Chondrocyte (in vitro differentiated cells): ENCODE measurements around the gene ZDHHC16. TPM values are rescaled to one million over a fixed set of nuclear protein-coding genes. Genes with fewer than 3 reads are reported as not detected.

Experiments used
- DNase-seq: peaks from one replicate; pipeline ENCODE4 v3.0.0; 2021; ENCODE audit warnings: mixed read lengths, low spot score
- H3K27ac Mint-ChIP-seq: one replicate; pipeline ENCODE4 v1.8.0; 2021; ENCODE audit warnings: mild to moderate bottlenecking, moderate library complexity, mixed read lengths; ENCODE audit not compliant: unreplicated experiment
- H3K27me3 Mint-ChIP-seq: 2 replicates; pipeline ENCODE4 v1.8.0; 2021; ENCODE audit warnings: low read depth, mixed read lengths
- H3K36me3 Mint-ChIP-seq: 2 replicates; pipeline ENCODE4 v1.8.0; 2021; ENCODE audit warnings: low read depth, mixed read lengths
- H3K4me1 Mint-ChIP-seq: 2 replicates; pipeline ENCODE4 v1.8.0; 2021; ENCODE audit warnings: low read depth, mild to moderate bottlenecking, mixed read lengths
- H3K4me3 Mint-ChIP-seq: one replicate; pipeline ENCODE4 v1.8.0; 2021; ENCODE audit warnings: mild to moderate bottlenecking, moderate library complexity, mixed read lengths; ENCODE audit not compliant: unreplicated experiment
- H3K9me3 Mint-ChIP-seq: 2 replicates; pipeline ENCODE4 v1.8.0; 2021; ENCODE audit warnings: low read depth, mixed read lengths
- total RNA-seq: library from RNA; stranded (reverse); gene quantifications from 3 replicates; pipeline ENCODE4 v1.2.1, GENCODE V29; 2021
- TF ChIP-seq, protein P1 (sequence below): fragments of 200-600 bp; sonication (generic); IDR thresholded peaks from 2 replicates; pipeline ENCODE4 v1.5.0; 2021; ENCODE audit warnings: antibody characterized with exemption, mild to moderate bottlenecking, moderate library complexity

Gene ZDHHC16
- total RNA-seq, 1 donor from 2014 or later: 50.4 TPM

DNA sequence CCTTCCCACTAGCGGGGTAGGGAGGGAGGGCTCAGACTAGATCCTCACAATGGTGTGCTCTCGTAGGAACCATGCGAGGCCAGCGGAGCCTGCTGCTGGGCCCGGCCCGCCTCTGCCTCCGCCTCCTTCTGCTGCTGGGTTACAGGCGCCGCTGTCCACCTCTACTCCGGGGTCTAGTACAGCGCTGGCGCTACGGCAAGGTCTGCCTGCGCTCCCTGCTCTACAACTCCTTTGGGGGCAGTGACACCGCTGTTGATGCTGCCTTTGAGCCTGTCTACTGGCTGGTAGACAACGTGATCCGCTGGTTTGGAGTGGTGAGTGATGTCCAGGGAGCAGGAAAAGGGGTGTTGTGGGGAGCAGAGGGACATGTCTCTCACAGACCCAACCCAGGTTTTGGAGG is 5.6 kb downstream of the ZDHHC16 start:
- no peaks in the 10 kb centered on the region for H3K27me3 Mint-ChIP-seq
- H3K27ac Mint-ChIP-seq: peak overlapping the region; percentile 12
- peaks cover 65% of the 10 kb centered on the region for H3K4me1 Mint-ChIP-seq
- peaks cover 25% of the 10 kb centered on the region for H3K36me3 Mint-ChIP-seq
- H3K9me3 Mint-ChIP-seq: no peaks in the 10 kb centered on the region
- TF ChIP-seq, protein P1, sequence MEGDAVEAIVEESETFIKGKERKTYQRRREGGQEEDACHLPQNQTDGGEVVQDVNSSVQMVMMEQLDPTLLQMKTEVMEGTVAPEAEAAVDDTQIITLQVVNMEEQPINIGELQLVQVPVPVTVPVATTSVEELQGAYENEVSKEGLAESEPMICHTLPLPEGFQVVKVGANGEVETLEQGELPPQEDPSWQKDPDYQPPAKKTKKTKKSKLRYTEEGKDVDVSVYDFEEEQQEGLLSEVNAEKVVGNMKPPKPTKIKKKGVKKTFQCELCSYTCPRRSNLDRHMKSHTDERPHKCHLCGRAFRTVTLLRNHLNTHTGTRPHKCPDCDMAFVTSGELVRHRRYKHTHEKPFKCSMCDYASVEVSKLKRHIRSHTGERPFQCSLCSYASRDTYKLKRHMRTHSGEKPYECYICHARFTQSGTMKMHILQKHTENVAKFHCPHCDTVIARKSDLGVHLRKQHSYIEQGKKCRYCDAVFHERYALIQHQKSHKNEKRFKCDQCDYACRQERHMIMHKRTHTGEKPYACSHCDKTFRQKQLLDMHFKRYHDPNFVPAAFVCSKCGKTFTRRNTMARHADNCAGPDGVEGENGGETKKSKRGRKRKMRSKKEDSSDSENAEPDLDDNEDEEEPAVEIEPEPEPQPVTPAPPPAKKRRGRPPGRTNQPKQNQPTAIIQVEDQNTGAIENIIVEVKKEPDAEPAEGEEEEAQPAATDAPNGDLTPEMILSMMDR: no peak
- no peak for DNase-seq
- H3K4me3 Mint-ChIP-seq: no peak overlapping the region

DNA sequence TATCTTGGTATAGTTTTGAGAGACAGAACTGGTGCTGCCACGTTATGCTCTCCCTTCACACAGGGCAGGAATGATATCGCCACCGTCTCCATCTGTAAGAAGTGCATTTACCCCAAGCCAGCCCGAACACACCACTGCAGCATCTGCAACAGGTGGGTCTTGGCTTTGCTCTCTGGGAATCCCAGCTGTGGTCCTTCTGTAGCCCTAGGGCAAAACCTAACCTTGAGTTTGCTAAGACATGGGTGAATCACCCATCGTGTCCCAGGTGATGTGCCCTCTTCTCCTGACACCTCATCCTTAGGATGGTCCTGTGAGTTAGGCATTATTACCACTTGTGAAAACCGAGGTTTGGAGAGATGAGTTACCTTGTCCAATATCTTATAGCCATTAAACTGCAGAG is 6.4 kb downstream of the ZDHHC16 start:
- H3K36me3 Mint-ChIP-seq: peaks cover 32% of the 10 kb centered on the region
- no peaks in the 10 kb centered on the region for H3K9me3 Mint-ChIP-seq
- no peak for DNase-seq
- peaks cover 58% of the 10 kb centered on the region for H3K4me1 Mint-ChIP-seq
- no peaks in the 10 kb centered on the region for H3K27me3 Mint-ChIP-seq
- no peak overlapping the region for H3K27ac Mint-ChIP-seq
- TF ChIP-seq, protein P1: no peak
- no peak overlapping the region for H3K4me3 Mint-ChIP-seq

DNA sequence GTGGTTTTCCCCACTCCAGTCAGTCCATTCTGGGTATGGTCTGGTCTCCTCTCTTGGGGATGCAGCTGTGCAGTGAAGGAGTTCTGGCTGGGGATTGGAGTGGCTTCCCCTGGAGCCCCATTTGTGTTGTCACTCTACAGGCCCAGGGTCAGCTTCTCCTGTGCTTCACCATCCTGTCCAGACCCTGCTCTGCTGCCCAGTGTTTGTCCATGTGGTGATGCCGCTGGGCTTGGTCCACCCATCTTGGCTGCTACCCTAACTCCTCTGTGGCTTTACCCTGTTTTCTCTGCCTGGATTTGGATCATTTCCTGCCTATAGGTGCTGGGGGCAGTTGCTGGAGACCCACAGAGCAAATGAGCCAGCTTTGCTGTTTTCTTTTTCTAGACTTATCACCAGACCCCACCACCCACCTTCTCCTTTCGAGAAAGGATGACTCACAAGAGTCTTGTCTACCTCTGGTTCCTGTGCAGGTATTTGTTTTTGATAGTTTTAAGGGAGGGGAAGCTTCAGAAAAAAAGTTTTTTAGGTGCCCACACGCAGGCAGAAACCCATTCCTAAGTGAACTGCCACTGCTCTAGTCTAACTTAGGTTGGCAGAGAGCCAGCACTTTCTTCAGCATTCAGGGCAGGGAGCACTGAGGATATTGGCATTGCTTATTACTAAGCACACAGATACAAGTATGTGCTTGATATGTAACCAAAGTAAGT is 8.5 kb downstream of the ZDHHC16 start:
- H3K27ac Mint-ChIP-seq: peak overlapping the region; percentile 68

DNA sequence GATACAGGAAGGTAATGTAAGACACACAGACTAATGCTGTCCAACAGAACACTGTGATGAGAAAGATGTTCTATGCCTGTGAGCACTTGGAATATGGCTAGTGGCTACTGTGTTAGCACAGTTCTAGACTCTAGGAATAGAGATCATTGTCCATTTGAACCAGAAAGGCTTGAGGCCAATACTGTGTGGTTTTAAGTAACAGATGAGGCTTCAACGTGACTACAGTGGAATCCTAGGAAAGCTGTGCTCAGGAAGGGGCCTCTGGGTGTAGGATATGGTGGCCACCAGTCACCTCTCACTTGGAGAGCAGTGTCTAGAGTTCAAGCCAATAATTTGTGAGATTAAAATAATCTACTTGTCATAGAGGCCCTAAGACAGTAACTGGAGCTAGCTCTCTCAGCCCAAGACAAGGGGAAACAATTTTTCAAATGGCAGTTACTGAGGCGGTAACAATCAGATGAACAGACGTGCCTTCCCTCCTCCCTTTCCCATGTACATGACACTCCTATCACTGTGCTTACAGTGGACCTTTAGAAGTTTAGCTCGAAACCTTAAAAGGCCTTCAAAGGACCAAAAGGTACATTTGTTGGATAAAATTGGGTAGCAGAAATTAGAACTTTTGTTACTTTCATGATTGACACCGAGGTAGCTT is 10.2 kb downstream of the ZDHHC16 start:
- no peak for DNase-seq
- H3K27ac Mint-ChIP-seq: peak overlapping the region; percentile 57
- H3K27me3 Mint-ChIP-seq: no peaks in the 10 kb centered on the region
- peaks cover 50% of the 10 kb centered on the region for H3K36me3 Mint-ChIP-seq
- TF ChIP-seq, protein P1: no peak
- no peaks in the 10 kb centered on the region for H3K9me3 Mint-ChIP-seq
- H3K4me3 Mint-ChIP-seq: no peak overlapping the region
- peaks cover 29% of the 10 kb centered on the region for H3K4me1 Mint-ChIP-seq

More for the DNA sequence above, 8.5 kb downstream of the ZDHHC16 start:
- H3K9me3 Mint-ChIP-seq: no peaks in the 10 kb centered on the region
- peaks cover 40% of the 10 kb centered on the region for H3K4me1 Mint-ChIP-seq
- H3K27me3 Mint-ChIP-seq: no peaks in the 10 kb centered on the region
- no peak overlapping the region for H3K4me3 Mint-ChIP-seq
- H3K36me3 Mint-ChIP-seq: peaks cover 46% of the 10 kb centered on the region
- TF ChIP-seq, protein P1: no peak
- DNase-seq: no peak

DNA sequence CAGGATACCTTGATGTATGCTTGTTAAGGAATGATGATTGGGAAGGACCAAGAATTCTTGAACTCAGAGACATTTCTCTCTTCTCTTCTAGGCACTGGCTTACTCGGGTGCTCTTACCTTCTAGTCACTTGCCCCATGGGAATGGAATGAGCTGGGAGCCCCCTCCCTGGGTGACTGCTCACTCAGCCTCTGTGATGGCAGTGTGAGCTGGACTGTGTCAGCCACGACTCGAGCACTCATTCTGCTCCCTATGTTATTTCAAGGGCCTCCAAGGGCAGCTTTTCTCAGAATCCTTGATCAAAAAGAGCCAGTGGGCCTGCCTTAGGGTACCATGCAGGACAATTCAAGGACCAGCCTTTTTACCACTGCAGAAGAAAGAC is 10.7 kb downstream of the ZDHHC16 start:
- no peak for DNase-seq
- TF ChIP-seq, protein P1: no peak
- Mint-ChIP-seq H3K9me3 (no peaks in the 10 kb centered on the region), H3K4me3 (no peak overlapping the region), H3K27ac (no peak overlapping the region), H3K36me3 (peaks cover 51% of the 10 kb centered on the region), H3K4me1 (peaks cover 27% of the 10 kb centered on the region), H3K27me3 (no peaks in the 10 kb centered on the region)
